Liver (tissue), 8 donors: Measurements from ENCODE around the gene SORL1-AS1.

Source experiments
- DNase-seq: peaks from one replicate; pipeline ENCODE4 v3.0.0-alpha.2; 2017; ENCODE audit warnings: low spot score
- H3K27ac ChIP-seq, 2 donors: one replicate each; pipeline ENCODE4 v1.7.0; 2013; ENCODE audit warnings: inconsistent platforms in 2 of 2, low read length in 2 of 2, control low read depth in 1 of 2, low read depth in 1 of 2, mild to moderate bottlenecking in 1 of 2
- H3K27me3 ChIP-seq, 4 donors: one replicate each; pipeline versions ENCODE4 v1.6.1 to v1.7.0; 2013; ENCODE audit warnings: low read length in 3 of 4, inconsistent platforms in 1 of 4, mild to moderate bottlenecking in 1 of 4, moderate library complexity in 1 of 4; ENCODE audit not compliant: control insufficient read depth in 4 of 4, insufficient read depth in 4 of 4
- H3K36me3 ChIP-seq, 4 donors: one replicate each; pipeline versions ENCODE4 v1.6.1 to v1.7.0; 2013; ENCODE audit warnings: low read length in 3 of 4, mild to moderate bottlenecking in 3 of 4, low read depth in 1 of 4, moderate library complexity in 1 of 4; ENCODE audit not compliant: control insufficient read depth in 4 of 4, insufficient read depth in 3 of 4
- H3K4me1 ChIP-seq, 4 donors: one replicate each; pipeline versions ENCODE4 v1.6.1 to v1.7.0; 2013; ENCODE audit warnings: low read length in 3 of 4, mild to moderate bottlenecking in 3 of 4, moderate library complexity in 1 of 4; ENCODE audit not compliant: control insufficient read depth in 4 of 4, insufficient read depth in 4 of 4
- H3K4me3 ChIP-seq, 3 donors: one replicate each; pipeline versions ENCODE4 v1.6.1 to v1.7.0; 2013; ENCODE audit warnings: low read length in 3 of 3, control low read depth in 1 of 3, low read depth in 1 of 3, mild to moderate bottlenecking in 1 of 3
- H3K9ac ChIP-seq, 2 donors: one replicate each; pipeline ENCODE4 v1.7.0; 2013; ENCODE audit warnings: low read length in 2 of 2, mild to moderate bottlenecking in 2 of 2, moderate library complexity in 2 of 2, control low read depth in 1 of 2, low read depth in 1 of 2
- H3K9me3 ChIP-seq, 4 donors: one replicate each; pipeline versions ENCODE4 v1.6.1 to v1.7.0; 2013; ENCODE audit warnings: low read length in 3 of 4; ENCODE audit not compliant: control insufficient read depth in 4 of 4
- EGR1 ChIP-seq, 2 donors: IDR thresholded peaks; 2 replicates each; pipeline ENCODE4 v1.6.1; 2016 to 2018; ENCODE audit warnings: antibody characterized with exemption in 2 of 2, low read depth in 2 of 2
- FOXA1 ChIP-seq: IDR thresholded peaks from 2 replicates; pipeline ENCODE4 v1.6.1; 2016; ENCODE audit warnings: antibody characterized with exemption
- FOXA2 ChIP-seq: IDR thresholded peaks from 2 replicates; pipeline ENCODE4 v1.6.1; 2016; ENCODE audit warnings: antibody characterized with exemption
- GABPA ChIP-seq, 2 donors: IDR thresholded peaks in 1 of 2; conservative IDR thresholded peaks in 1 of 2; 2 replicates each; pipeline ENCODE4 v1.6.1; 2016; ENCODE audit warnings: antibody characterized with exemption in 2 of 2, mild to moderate bottlenecking in 1 of 2, moderate library complexity in 1 of 2
- JUND ChIP-seq, 2 donors: IDR thresholded peaks; 2 replicates each; pipeline ENCODE4 v1.6.1; 2016; ENCODE audit warnings: antibody characterized with exemption in 2 of 2
- RAD21 ChIP-seq, 2 donors: IDR thresholded peaks; 2 replicates each; pipeline ENCODE4 v1.6.1; 2016; ENCODE audit warnings: antibody characterized with exemption in 2 of 2, mild to moderate bottlenecking in 2 of 2
- RXRA ChIP-seq, 2 donors: IDR thresholded peaks; 2 replicates each; pipeline ENCODE4 v1.6.1; 2017 to 2018; ENCODE audit warnings: antibody characterized with exemption in 2 of 2, mild to moderate bottlenecking in 1 of 2
- TAF1 ChIP-seq: conservative IDR thresholded peaks from 2 replicates; pipeline ENCODE4 v1.6.1; 2016; ENCODE audit warnings: antibody characterized with exemption, mild to moderate bottlenecking
- YY1 ChIP-seq: IDR thresholded peaks from 2 replicates; pipeline ENCODE4 v1.6.1; 2016; ENCODE audit warnings: antibody characterized with exemption, mild to moderate bottlenecking
- WGBS: extraction: QIAGEN DNeasy Blood & Tissue Kit; methylation state at CpG from one replicate; pipeline ENCODE4 v1.1.7; 2013; 5-methylcytosine and 5-hydroxymethylcytosine counted together
- TF ChIP-seq, protein P1 (sequence below): IDR thresholded peaks from 2 replicates; pipeline ENCODE4 v1.6.1; 2016; ENCODE audit warnings: antibody characterized with exemption
- TF ChIP-seq, protein P2 (sequence below): IDR thresholded peaks from 2 replicates; pipeline ENCODE4 v1.6.1; 2016; ENCODE audit warnings: antibody characterized with exemption
- TF ChIP-seq, protein P3 (sequence below): fragments of 150-350 bp; IDR thresholded peaks from 2 replicates; pipeline ENCODE4 v1.5.1; 2017; ENCODE audit warnings: improper control_type of control experiment, low read depth, low read length; ENCODE audit not compliant: missing input control
- donor health status: healthy.
- donor health status: healthy.
- donor health status: healthy.
- donor health status: healthy.
- donor health status: healthy.

The SORL1-AS1 gene

DNA sequence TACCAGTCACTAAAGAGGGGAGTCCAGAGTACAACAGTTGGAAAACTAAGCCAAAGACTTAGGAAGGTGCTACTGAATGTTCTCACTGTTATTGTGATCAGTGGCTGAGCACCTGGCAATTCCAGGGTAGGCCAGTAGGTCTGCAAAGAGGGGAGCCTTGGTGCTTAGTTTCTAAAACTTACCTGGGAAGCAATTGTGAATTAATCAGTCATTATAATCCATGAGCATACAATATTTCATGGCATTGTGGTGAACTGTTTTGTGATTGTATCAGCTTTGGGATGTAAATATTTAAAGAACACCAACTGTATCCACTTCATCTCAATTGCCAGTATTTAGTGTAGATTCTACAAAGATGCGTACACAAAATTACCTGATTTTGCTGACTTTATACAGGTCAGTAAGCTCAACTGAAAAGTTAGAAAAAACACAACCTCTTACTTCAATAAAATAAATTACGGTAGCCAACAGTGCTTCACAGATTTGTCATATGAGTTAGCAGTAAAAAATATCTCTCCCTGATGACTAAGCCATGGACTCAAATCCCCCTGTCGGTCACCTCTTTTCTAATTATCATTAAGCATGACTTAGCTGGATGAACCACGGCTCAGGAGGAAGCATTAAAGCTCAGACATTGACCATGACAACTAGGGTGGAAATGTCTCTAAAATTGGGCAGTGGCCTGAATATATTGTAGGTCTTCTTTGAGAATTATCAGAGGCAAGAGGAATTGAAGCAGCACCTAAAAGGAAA is 31.4 kb downstream of the SORL1-AS1 start:
- Histone ChIP-seq H3K36me3 (no peaks in the 10 kb centered on the region), H3K4me1 (peaks cover 5 to 13% (median 11%) of the 10 kb centered on the region in 4 donors), H3K27ac (no peak overlapping the region), H3K4me3 (no peak overlapping the region), H3K9ac (no peak overlapping the region), H3K9me3 (no peaks in the 10 kb centered on the region), H3K27me3 (no peaks in the 10 kb centered on the region)
- TF ChIP-seq GABPA (IDR thresholded peaks at IDR 0.05 in 1 of 2, conservative IDR thresholded peaks at IDR 0.05 in 1 of 2) (no peak), FOXA2 (no peak)
- TF ChIP-seq, protein P1, sequence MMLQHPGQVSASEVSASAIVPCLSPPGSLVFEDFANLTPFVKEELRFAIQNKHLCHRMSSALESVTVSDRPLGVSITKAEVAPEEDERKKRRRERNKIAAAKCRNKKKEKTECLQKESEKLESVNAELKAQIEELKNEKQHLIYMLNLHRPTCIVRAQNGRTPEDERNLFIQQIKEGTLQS: no peak
- no peak for DNase-seq
- 90% methylated on average over 4 of the region's 4 CpGs for WGBS

DNA sequence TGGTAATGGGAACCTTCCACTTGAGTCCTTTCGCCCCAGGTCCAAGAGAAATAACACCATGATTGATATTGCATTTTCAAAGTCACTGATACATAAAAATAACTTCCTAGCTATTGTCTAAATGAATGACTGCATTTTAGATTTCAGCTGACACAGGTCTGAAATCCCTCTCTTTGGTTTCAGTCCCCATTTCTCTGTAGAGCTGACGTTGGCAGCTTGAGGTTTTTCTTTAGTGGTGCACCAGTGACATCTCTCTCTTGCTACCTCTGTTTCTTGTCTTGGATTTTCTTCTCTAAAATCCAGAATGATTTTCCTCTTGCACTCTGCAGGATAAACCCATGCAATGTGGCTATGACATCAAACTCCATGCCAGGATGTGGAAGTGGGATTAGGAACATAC is 32.4 kb downstream of the SORL1-AS1 start:
- Histone ChIP-seq H3K9me3 (no peaks in the 10 kb centered on the region), H3K36me3 (no peaks in the 10 kb centered on the region), H3K4me1 (peaks cover 5 to 16% (median 11%) of the 10 kb centered on the region in 4 donors), H3K9ac (no peak overlapping the region), H3K4me3 (no peak overlapping the region), H3K27me3 (no peaks in the 10 kb centered on the region), H3K27ac (no peak overlapping the region)
- 90% methylated on average over 2 of the region's 2 CpGs for WGBS
- TF ChIP-seq RAD21 (IDR thresholded peaks at IDR 0.05) (no peak), TAF1 (no peak), RXRA (IDR thresholded peaks at IDR 0.05) (no peak), YY1 (no peak), GABPA (IDR thresholded peaks at IDR 0.05 in 1 of 2, conservative IDR thresholded peaks at IDR 0.05 in 1 of 2) (no peak), EGR1 (IDR thresholded peaks at IDR 0.05; ENCODE audit: low read depth in 2 of 2) (no peak)
- TF ChIP-seq, protein P2, sequence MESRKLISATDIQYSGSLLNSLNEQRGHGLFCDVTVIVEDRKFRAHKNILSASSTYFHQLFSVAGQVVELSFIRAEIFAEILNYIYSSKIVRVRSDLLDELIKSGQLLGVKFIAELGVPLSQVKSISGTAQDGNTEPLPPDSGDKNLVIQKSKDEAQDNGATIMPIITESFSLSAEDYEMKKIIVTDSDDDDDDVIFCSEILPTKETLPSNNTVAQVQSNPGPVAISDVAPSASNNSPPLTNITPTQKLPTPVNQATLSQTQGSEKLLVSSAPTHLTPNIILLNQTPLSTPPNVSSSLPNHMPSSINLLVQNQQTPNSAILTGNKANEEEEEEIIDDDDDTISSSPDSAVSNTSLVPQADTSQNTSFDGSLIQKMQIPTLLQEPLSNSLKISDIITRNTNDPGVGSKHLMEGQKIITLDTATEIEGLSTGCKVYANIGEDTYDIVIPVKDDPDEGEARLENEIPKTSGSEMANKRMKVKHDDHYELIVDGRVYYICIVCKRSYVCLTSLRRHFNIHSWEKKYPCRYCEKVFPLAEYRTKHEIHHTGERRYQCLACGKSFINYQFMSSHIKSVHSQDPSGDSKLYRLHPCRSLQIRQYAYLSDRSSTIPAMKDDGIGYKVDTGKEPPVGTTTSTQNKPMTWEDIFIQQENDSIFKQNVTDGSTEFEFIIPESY: no peak
- TF ChIP-seq, protein P1: no peak
- TF ChIP-seq, protein P3, sequence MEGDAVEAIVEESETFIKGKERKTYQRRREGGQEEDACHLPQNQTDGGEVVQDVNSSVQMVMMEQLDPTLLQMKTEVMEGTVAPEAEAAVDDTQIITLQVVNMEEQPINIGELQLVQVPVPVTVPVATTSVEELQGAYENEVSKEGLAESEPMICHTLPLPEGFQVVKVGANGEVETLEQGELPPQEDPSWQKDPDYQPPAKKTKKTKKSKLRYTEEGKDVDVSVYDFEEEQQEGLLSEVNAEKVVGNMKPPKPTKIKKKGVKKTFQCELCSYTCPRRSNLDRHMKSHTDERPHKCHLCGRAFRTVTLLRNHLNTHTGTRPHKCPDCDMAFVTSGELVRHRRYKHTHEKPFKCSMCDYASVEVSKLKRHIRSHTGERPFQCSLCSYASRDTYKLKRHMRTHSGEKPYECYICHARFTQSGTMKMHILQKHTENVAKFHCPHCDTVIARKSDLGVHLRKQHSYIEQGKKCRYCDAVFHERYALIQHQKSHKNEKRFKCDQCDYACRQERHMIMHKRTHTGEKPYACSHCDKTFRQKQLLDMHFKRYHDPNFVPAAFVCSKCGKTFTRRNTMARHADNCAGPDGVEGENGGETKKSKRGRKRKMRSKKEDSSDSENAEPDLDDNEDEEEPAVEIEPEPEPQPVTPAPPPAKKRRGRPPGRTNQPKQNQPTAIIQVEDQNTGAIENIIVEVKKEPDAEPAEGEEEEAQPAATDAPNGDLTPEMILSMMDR: no peak
- DNase-seq: no peak

DNA sequence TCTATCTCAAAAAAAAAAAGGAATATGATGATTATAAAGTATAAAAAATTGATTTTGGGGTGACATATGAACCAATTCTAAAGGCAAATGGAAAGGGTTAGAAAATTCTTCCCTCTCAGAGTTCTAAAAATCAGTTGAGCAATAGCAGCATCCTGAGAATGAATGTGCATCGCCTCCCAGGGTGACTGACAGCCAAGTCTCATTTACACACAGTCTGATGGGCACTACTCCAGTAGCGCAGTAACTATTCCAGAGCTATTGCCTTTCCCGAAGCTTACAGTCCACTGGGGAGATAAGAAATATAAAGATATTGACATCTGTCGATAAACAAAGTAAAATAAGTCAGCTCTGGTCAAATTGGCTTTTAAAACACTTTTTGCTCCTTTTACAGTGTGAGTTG is 32.9 kb downstream of the SORL1-AS1 start:
- H3K4me3 ChIP-seq: no peak overlapping the region
- DNase-seq: no peak
- 74% methylated on average over 4 of the region's 4 CpGs for WGBS
- no peaks in the 10 kb centered on the region for H3K36me3 ChIP-seq
- no peak overlapping the region for H3K27ac ChIP-seq
- no peaks in the 10 kb centered on the region for H3K27me3 ChIP-seq
- H3K9me3 ChIP-seq: no peaks in the 10 kb centered on the region
- H3K9ac ChIP-seq: no peak overlapping the region
- H3K4me1 ChIP-seq: peaks cover 5 to 16% (median 11%) of the 10 kb centered on the region in 4 donors
- TF ChIP-seq RAD21 (IDR thresholded peaks at IDR 0.05) (no peak), EGR1 (IDR thresholded peaks at IDR 0.05; ENCODE audit: low read depth in 2 of 2) (no peak), FOXA2 (no peak), RXRA (IDR thresholded peaks at IDR 0.05) (no peak), YY1 (no peak), FOXA1 (no peak), JUND (IDR thresholded peaks at IDR 0.05) (no peak), GABPA (IDR thresholded peaks at IDR 0.05 in 1 of 2, conservative IDR thresholded peaks at IDR 0.05 in 1 of 2) (no peak), TAF1 (no peak)
- TF ChIP-seq, protein P3: no peak
- TF ChIP-seq, protein P2: no peak
- TF ChIP-seq, protein P1: no peak
